OCI-LY1 (cell line): ENCODE results near the gene IRF7.

Experiments used
- EZH2 ChIP-seq: fragments of 200-600 bp; sonication (generic), shearing (Covaris generic); IDR thresholded peaks from 2 replicates; pipeline ENCODE4 v1.8.0; 2017; ENCODE audit warnings: borderline replicate concordance, mixed run types, mild to moderate bottlenecking, antibody characterized with exemption, low read length, moderate library complexity, mixed read lengths
- TF ChIP-seq, protein P1 (sequence below): fragments of 200-600 bp; sonication (generic), shearing (Covaris generic); IDR thresholded peaks from 2 replicates; pipeline ENCODE4 v1.5.1; 2017; ENCODE audit warnings: mild to moderate bottlenecking, antibody characterized with exemption, low read length, moderate library complexity, mixed read lengths

DNA sequence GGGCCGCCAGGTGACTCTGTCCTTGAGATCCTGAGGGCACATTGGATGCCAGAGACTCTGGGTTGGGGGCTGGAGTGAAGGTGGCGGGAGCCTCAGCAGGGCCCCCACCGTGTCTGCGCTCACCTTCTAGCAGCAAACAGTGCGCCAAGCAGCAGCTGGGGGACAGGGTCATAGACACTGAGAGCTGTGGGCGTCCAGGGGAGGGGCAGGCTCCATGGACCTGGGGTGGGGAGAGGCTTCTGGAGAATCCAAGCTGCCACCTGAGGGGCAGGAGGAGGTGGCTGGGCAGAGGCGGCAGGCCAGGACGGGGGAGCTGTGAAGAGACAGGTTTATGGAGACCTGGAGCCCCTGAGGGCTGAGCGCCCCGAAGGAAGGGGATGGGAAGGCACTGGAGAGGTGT, 31.5 kb downstream of the IRF7 start:
- TF ChIP-seq, protein P1, sequence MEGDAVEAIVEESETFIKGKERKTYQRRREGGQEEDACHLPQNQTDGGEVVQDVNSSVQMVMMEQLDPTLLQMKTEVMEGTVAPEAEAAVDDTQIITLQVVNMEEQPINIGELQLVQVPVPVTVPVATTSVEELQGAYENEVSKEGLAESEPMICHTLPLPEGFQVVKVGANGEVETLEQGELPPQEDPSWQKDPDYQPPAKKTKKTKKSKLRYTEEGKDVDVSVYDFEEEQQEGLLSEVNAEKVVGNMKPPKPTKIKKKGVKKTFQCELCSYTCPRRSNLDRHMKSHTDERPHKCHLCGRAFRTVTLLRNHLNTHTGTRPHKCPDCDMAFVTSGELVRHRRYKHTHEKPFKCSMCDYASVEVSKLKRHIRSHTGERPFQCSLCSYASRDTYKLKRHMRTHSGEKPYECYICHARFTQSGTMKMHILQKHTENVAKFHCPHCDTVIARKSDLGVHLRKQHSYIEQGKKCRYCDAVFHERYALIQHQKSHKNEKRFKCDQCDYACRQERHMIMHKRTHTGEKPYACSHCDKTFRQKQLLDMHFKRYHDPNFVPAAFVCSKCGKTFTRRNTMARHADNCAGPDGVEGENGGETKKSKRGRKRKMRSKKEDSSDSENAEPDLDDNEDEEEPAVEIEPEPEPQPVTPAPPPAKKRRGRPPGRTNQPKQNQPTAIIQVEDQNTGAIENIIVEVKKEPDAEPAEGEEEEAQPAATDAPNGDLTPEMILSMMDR: no peak
- no peak for TF ChIP-seq EZH2
